Measurements from ENCODE around the gene HHEX.
A peak's percentile ranks its signal among the peaks of the same experiment; 100 is the strongest.
"Not testable (repeated sequence)": the region's sequence is repeated elsewhere in the genome, so short reads cannot be mapped to it uniquely, and the experiment has no call there.

The HHEX gene

DNA sequence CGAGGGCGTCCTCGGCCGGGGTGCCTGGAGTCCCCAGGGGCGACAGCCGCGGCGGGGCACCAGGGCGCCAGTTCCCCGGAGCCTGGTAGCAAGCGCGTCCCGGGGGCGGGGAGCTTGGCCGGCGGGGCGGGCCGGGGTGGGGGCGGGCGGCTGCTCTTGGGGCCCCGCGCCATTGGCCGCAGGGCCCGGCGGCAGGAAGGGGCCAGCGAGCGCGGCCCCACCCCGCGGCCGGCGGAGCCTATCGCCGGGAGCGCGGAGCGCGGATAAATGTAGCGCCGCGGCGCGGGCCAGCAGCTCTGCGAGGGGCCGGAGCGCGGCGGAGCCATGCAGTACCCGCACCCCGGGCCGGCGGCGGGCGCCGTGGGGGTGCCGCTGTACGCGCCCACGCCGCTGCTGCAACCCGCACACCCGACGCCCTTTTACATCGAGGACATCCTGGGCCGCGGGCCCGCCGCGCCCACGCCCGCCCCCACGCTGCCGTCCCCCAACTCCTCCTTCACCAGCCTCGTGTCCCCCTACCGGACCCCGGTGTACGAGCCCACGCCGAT, at the start of gene HHEX:
Gene HHEX (plus strand): TSS at position 293 of the 548 bp plus-strand sequence. CDS start 32 bp downstream, at position 325.
- peak; percentile 87 for ATAC-seq (ENCODE audit: low read depth)
- H3K4me3 ChIP-seq (ENCODE audit: severe bottlenecking) = peak within 1 kb of the TSS; percentile 91
- no peak within 1 kb of the TSS for H3K27ac ChIP-seq (ENCODE audit: poor library complexity, severe bottlenecking)
- TF ChIP-seq, protein P1, sequence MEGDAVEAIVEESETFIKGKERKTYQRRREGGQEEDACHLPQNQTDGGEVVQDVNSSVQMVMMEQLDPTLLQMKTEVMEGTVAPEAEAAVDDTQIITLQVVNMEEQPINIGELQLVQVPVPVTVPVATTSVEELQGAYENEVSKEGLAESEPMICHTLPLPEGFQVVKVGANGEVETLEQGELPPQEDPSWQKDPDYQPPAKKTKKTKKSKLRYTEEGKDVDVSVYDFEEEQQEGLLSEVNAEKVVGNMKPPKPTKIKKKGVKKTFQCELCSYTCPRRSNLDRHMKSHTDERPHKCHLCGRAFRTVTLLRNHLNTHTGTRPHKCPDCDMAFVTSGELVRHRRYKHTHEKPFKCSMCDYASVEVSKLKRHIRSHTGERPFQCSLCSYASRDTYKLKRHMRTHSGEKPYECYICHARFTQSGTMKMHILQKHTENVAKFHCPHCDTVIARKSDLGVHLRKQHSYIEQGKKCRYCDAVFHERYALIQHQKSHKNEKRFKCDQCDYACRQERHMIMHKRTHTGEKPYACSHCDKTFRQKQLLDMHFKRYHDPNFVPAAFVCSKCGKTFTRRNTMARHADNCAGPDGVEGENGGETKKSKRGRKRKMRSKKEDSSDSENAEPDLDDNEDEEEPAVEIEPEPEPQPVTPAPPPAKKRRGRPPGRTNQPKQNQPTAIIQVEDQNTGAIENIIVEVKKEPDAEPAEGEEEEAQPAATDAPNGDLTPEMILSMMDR (IDR thresholded peaks at IDR 0.05; ENCODE audit: poor library complexity, severe bottlenecking) = no peak
- H3K27me3 ChIP-seq (ENCODE audit: insufficient read depth, poor library complexity, severe bottlenecking) = no peaks in the 10 kb centered on the region
- peaks cover 12% of the 10 kb centered on the region; the same call in 1 of the 2 replicates for H3K36me3 ChIP-seq (ENCODE audit: low read depth)
- H3K4me1 ChIP-seq (ENCODE audit: insufficient read depth, poor library complexity, severe bottlenecking) = no peaks in the 10 kb centered on the region
- DNase-seq (ENCODE audit: low spot score) = no peak
- H3K9me3 ChIP-seq (ENCODE audit: severe bottlenecking) = no peaks in the 10 kb centered on the region

DNA sequence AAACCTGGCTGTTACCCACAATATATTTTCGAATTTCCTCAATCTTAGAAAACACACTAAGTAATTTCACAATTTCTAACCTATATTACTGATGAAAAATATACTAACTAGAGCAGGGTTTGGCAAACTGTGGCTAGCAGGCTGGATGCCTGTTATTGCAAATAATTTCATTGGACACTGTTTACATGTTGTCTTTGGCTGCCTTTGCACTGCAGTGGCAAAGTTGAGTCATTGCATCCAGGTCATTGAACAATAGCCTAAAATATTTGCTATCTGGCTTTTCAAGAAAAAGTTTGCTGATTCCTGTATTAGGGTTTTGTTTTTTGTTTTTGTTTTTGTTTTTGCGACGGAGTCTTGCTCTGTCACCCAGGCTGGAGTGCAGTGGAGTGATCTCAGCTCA, 49.6 kb upstream of the HHEX start:
- DNase-seq (ENCODE audit: low spot score) (no peak), ATAC-seq (ENCODE audit: low read depth) (no peak)
- Histone ChIP-seq H3K4me1 (ENCODE audit: insufficient read depth, poor library complexity, severe bottlenecking) (peaks cover 4% of the 10 kb centered on the region), H3K9me3 (ENCODE audit: severe bottlenecking) (no peaks in the 10 kb centered on the region), H3K27me3 (ENCODE audit: insufficient read depth, poor library complexity, severe bottlenecking) (no peaks in the 10 kb centered on the region), H3K4me3 (ENCODE audit: severe bottlenecking) (no peak overlapping the region), H3K27ac (ENCODE audit: poor library complexity, severe bottlenecking) (no peak overlapping the region), H3K36me3 (ENCODE audit: low read depth) (peaks cover 96% of the 10 kb centered on the region)
- TF ChIP-seq, protein P1 (IDR thresholded peaks at IDR 0.05; ENCODE audit: poor library complexity, severe bottlenecking) = no peak

DNA sequence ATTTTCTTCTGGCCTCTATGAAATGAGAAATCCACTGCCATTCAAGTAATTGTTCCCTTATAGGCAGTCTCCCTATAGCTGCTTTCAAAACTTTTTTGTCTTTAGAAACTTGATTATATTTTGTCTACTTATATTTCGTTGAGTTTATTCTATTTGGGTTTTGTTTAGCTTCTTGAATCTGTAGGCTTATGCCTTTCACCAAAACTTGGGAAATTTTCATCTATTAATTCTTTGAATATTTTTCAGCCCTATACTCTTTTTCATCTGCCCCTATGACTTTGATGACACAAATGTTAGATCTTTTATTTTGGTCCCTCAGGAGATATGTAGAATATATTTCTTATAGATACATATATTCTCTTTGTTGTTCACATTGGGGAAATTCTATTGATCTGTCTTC, 48.3 kb upstream of the HHEX start:
- no peak overlapping the region for H3K4me3 ChIP-seq (ENCODE audit: severe bottlenecking)
- H3K27me3 ChIP-seq (ENCODE audit: insufficient read depth, poor library complexity, severe bottlenecking) = no peaks in the 10 kb centered on the region
- TF ChIP-seq, protein P1 (IDR thresholded peaks at IDR 0.05; ENCODE audit: poor library complexity, severe bottlenecking) = no peak
- H3K36me3 ChIP-seq (ENCODE audit: low read depth) = peaks cover 96% of the 10 kb centered on the region
- no peak for ATAC-seq (ENCODE audit: low read depth)
- peaks cover 4% of the 10 kb centered on the region for H3K4me1 ChIP-seq (ENCODE audit: insufficient read depth, poor library complexity, severe bottlenecking)
- H3K9me3 ChIP-seq (ENCODE audit: severe bottlenecking) = no peaks in the 10 kb centered on the region
- H3K27ac ChIP-seq (ENCODE audit: poor library complexity, severe bottlenecking) = no peak overlapping the region
- DNase-seq (ENCODE audit: low spot score) = no peak

DNA sequence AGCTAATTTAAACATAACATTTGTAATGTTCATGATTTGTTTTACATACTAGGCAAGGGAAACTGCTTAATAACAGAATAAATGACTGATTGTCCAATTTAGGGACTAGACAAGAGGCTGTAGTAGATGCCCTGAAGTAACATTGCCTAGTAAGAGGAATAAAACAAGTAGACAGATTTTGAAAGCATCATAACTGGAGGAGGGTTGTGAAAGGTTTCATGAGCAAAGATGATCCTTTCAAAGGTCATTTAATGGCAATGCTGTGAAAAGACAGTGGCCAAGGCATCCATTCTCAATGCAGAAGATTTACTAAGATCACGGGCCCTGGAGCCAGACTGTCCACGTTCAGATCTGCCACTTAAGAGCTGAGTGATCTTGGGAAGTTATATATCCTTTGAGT, 44.8 kb upstream of the HHEX start:
- no peak for DNase-seq (ENCODE audit: low spot score)
- H3K4me1 ChIP-seq (ENCODE audit: insufficient read depth, poor library complexity, severe bottlenecking) = peaks cover 4% of the 10 kb centered on the region
- no peaks in the 10 kb centered on the region for H3K9me3 ChIP-seq (ENCODE audit: severe bottlenecking)
- no peaks in the 10 kb centered on the region for H3K27me3 ChIP-seq (ENCODE audit: insufficient read depth, poor library complexity, severe bottlenecking)
- TF ChIP-seq, protein P1 (IDR thresholded peaks at IDR 0.05; ENCODE audit: poor library complexity, severe bottlenecking) = peak; percentile 38
- H3K4me3 ChIP-seq (ENCODE audit: severe bottlenecking) = no peak overlapping the region
- H3K27ac ChIP-seq (ENCODE audit: poor library complexity, severe bottlenecking) = no peak overlapping the region
- H3K36me3 ChIP-seq (ENCODE audit: low read depth) = peaks cover 96% of the 10 kb centered on the region
- ATAC-seq (ENCODE audit: low read depth) = no peak

DNA sequence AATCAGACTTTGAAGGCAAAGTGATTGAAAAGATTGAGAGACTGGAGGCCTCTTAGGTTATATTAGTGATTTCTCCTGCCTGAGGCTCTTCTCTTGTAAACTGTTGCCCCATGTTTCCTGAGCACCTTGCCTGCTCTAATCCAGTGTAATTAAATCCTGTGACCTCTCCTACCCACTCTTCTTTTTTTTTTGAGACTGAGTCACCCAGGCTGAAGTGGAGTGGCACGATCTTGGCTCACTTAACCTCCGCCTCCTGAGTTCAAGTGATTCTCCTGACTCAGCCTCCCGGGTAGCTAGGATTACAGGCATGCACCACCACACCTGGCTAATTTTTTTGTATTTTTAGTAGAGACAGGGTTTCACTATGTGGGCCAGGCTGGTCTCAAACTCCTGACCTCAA, 38.9 kb upstream of the HHEX start:
- not testable (repeated sequence) for H3K4me3 ChIP-seq (ENCODE audit: severe bottlenecking); H3K9me3 ChIP-seq (ENCODE audit: severe bottlenecking); H3K27ac ChIP-seq (ENCODE audit: poor library complexity, severe bottlenecking); H3K27me3 ChIP-seq (ENCODE audit: insufficient read depth, poor library complexity, severe bottlenecking); DNase-seq (ENCODE audit: low spot score); ATAC-seq (ENCODE audit: low read depth); H3K4me1 ChIP-seq (ENCODE audit: insufficient read depth, poor library complexity, severe bottlenecking)
- peaks cover 93% of the 10 kb centered on the region for H3K36me3 ChIP-seq (ENCODE audit: low read depth)

All from RWPE2 (cell line).